ENCODE data around the gene HRH2. TPM values are rescaled to one million over a fixed set of nuclear protein-coding genes. Genes with fewer than 3 reads are reported as not detected.

HRH2 gene
- polyA plus RNA-seq, 1 donor (not counting 4 experiments of a cell fraction or from before 2014, with no cell fraction given), result not detected

DNA sequence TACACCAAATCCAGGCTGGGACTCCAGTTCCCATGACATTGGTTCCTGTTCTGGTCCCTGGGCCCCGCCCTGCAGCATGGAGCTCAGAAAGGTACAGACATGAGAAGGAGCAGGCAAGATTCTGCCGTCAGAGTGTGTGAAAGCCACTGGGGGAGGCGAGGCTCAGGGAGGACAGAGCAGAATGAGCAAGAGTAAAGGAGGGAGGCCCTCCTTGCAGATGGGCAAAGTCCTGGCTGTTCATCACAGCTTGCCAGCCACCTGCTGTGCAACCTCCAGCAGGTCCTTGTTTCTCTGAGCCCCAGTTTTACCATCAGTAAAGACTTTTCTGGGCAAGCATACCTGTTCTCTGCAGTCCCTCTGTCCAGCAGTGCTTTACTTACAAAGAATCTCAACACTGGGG is 73.3 kb downstream of the HRH2 start:
- H4K20me1 ChIP-seq (ENCODE audit: control insufficient read depth, extremely low read depth, insufficient read depth, low read length), result no peaks in the 10 kb centered on the region
- no peak overlapping the region for H3K27ac ChIP-seq (ENCODE audit: control insufficient read depth, insufficient read depth, low read length)
- dilution Hi-C loops (cut with MboI; ENCODE audit: extremely low pct_ligation_motif_present, low sequenced_read_pairs), result no loop called here
- no peak overlapping the region for H3K9ac ChIP-seq (ENCODE audit: control insufficient read depth, extremely low read depth, insufficient read depth, low read length)
- H3K4me2 ChIP-seq (ENCODE audit: control insufficient read depth, extremely low read depth, insufficient read depth, low read depth, low read length), result no peak overlapping the region
- no peak overlapping the region for H2AFZ ChIP-seq (ENCODE audit: control insufficient read depth, low read length)
- H3K27me3 ChIP-seq (ENCODE audit: control insufficient read depth, extremely low read depth, insufficient read depth, low read length), result no peaks in the 10 kb centered on the region
- no peaks in the 10 kb centered on the region for H3K9me1 ChIP-seq (ENCODE audit: control insufficient read depth, extremely low read depth, insufficient read depth, low read length)
- peaks cover 2% of the 10 kb centered on the region for H3K9me3 ChIP-seq (ENCODE audit: control insufficient read depth, low read depth, low read length)
- FAIRE-seq, result no peak
- no peak for DNase-seq (ENCODE audit: low read depth, low spot score)
- H3K4me1 ChIP-seq (ENCODE audit: control insufficient read depth, extremely low read depth, insufficient read depth, low read length), result no peaks in the 10 kb centered on the region
- H3K36me3 ChIP-seq (ENCODE audit: control insufficient read depth in 2 of 2, extremely low read depth in 1 of 2, insufficient read depth in 2 of 2, low read length in 2 of 2), result no peaks in the 10 kb centered on the region
- no peak for TF ChIP-seq EZH2 (IDR thresholded peaks at IDR 0.05; ENCODE audit: low read length)
- TF ChIP-seq CTCF (optimal IDR thresholded peaks at IDR 0.05 in 1 of 3, IDR thresholded peaks at IDR 0.05 in 1 of 3, conservative IDR thresholded peaks at IDR 0.05 in 1 of 3; ENCODE audit: extremely low read depth in 1 of 3, insufficient read depth in 2 of 3, low read length in 3 of 3), result no peak
- H3K79me2 ChIP-seq (ENCODE audit: control insufficient read depth, insufficient read depth, low read length), result no peaks in the 10 kb centered on the region
- H3K4me3 ChIP-seq (ENCODE audit: control insufficient read depth in 2 of 3, extremely low read depth in 1 of 3, insufficient read depth in 2 of 3, low read depth in 1 of 3, low read length in 3 of 3), result no peak overlapping the region

- H3K4me1 ChIP-seq (ENCODE audit: control insufficient read depth, extremely low read depth, insufficient read depth, low read length), result no peaks in the 10 kb centered on the region
- H3K27ac ChIP-seq (ENCODE audit: control insufficient read depth, insufficient read depth, low read length), result no peak overlapping the region
- FAIRE-seq, result no peak
- no peaks in the 10 kb centered on the region for H3K27me3 ChIP-seq (ENCODE audit: control insufficient read depth, extremely low read depth, insufficient read depth, low read length)
- H3K9me3 ChIP-seq (ENCODE audit: control insufficient read depth, low read depth, low read length), result peaks cover 2% of the 10 kb centered on the region
- dilution Hi-C loops (cut with MboI; ENCODE audit: extremely low pct_ligation_motif_present, low sequenced_read_pairs), result no loop called here
- H3K79me2 ChIP-seq (ENCODE audit: control insufficient read depth, insufficient read depth, low read length), result no peaks in the 10 kb centered on the region
- DNase-seq (ENCODE audit: low read depth, low spot score), result no peak
- H2AFZ ChIP-seq (ENCODE audit: control insufficient read depth, low read length), result no peak overlapping the region
- no peaks in the 10 kb centered on the region for H4K20me1 ChIP-seq (ENCODE audit: control insufficient read depth, extremely low read depth, insufficient read depth, low read length)
- H3K4me2 ChIP-seq (ENCODE audit: control insufficient read depth, extremely low read depth, insufficient read depth, low read depth, low read length), result no peak overlapping the region
- no peak overlapping the region for H3K4me3 ChIP-seq (ENCODE audit: control insufficient read depth in 2 of 3, extremely low read depth in 1 of 3, insufficient read depth in 2 of 3, low read depth in 1 of 3, low read length in 3 of 3)
- TF ChIP-seq CTCF (optimal IDR thresholded peaks at IDR 0.05 in 1 of 3, IDR thresholded peaks at IDR 0.05 in 1 of 3, conservative IDR thresholded peaks at IDR 0.05 in 1 of 3; ENCODE audit: extremely low read depth in 1 of 3, insufficient read depth in 2 of 3, low read length in 3 of 3), result no peak
- TF ChIP-seq EZH2 (IDR thresholded peaks at IDR 0.05; ENCODE audit: low read length), result no peak
- no peak overlapping the region for H3K9ac ChIP-seq (ENCODE audit: control insufficient read depth, extremely low read depth, insufficient read depth, low read length)
- H3K9me1 ChIP-seq (ENCODE audit: control insufficient read depth, extremely low read depth, insufficient read depth, low read length), result no peaks in the 10 kb centered on the region
- no peaks in the 10 kb centered on the region for H3K36me3 ChIP-seq (ENCODE audit: control insufficient read depth in 2 of 2, extremely low read depth in 1 of 2, insufficient read depth in 2 of 2, low read length in 2 of 2)
These were observed 74.0 kb downstream of the HRH2 start for GRCh38 chr5:175731756-175732465.
